OCI-LY7 (cell line): ENCODE data around the gene ZNF221.

Source experiments
- CTCF ChIP-seq: fragments of 200-600 bp; sonication (generic); conservative IDR thresholded peaks from 2 replicates; pipeline ENCODE4 v1.5.1; 2014; ENCODE audit warnings: mild to moderate bottlenecking, antibody characterized with exemption, low read length, moderate library complexity, mixed read lengths
- EZH2phosphoT487 ChIP-seq: fragments of 200-600 bp; sonication (generic); IDR thresholded peaks from 2 replicates; pipeline ENCODE4 v1.6.1; 2018; ENCODE audit warnings: low read depth, borderline replicate concordance, mild to moderate bottlenecking, mixed run types, antibody characterized with exemption, low read length, moderate library complexity, mixed read lengths

- TF ChIP-seq CTCF = no peak
- no peak for TF ChIP-seq EZH2phosphoT487
Observed at GRCh38 chr19:44005973-44006372, 54.9 kb downstream of the ZNF221 start.
